HCEC 1CT (cell line): ENCODE results near the gene CDK13.
A peak's percentile ranks its signal among the peaks of the same experiment; 100 is the strongest.
"Not testable (repeated sequence)": the region's sequence is repeated elsewhere in the genome, so short reads cannot be mapped to it uniquely, and the experiment has no call there.

Experiments used
- DNase-seq: peaks from one replicate; pipeline ENCODE4 v3.0.0-alpha.2; 2017

The CDK13 gene

DNA sequence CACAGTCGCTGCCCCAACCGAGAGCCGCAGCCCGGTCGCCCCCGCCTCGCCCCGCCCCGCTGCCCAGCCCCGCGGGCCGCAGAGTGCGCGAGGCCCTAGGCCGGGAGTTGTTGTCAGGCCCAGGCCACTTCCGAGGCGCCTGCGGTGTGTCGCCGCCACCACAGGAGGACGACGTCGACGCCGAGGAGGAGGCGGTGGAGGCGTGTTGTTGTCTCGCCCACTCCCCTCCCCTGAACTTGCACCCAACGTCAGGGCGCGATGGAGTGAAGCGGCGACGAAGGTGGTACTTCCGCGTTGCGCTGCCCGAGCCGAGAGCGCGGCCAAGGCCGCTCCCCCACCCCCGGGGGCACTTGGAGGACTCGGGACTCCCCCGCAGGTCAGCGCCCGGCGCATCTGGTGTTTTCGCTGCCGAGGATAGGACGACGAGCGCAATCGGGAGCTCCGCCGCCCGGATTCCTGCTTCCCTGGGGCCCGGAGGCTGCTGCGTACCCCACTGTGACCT is at the start of gene CDK13:
TSS of gene CDK13 (plus strand) at position 286 of the 502 bp plus-strand sequence. CDS start 386 bp downstream, outside the sequence.
- peak; percentile 65 for DNase-seq

DNA sequence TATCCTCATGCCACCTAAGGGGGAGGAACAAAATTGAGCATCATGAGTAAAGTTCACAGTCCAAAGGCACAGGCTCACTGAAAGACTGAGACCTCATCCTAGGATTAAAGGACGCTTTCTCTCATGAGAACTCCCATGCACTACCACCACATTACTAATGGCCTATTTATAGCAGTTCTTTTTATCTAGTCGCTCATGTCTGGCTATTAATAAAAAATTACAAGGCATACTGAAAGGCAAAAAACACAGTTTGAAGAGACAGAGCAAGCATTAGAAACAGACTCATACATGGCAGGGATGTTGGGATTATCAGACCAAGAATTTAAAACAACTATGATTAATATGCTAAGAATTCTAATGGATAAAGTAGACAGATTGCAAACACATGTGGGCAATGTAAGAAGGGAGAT is 46.0 kb upstream of the CDK13 start:
- peak; percentile 54 for DNase-seq

DNA sequence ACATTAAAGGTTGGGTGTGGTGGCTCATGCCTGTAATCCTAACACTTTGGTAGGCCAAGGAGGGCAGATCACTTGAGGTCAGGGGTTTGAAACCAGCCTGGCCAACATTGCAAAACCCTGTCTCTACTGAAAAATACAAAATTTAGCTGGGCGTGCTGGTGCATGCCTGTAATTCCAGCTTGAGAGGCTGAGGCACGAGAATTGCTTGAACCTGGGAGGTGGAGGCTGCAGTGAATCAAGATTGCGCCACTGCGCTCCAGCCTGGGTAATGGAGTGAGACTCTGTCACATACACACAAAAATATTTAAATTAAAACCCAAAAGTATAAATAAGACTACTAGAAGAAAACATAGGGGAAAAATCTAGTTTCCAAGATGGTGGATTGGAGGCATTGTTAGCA is 41.9 kb upstream of the CDK13 start:
- DNase-seq, result no peak

DNA sequence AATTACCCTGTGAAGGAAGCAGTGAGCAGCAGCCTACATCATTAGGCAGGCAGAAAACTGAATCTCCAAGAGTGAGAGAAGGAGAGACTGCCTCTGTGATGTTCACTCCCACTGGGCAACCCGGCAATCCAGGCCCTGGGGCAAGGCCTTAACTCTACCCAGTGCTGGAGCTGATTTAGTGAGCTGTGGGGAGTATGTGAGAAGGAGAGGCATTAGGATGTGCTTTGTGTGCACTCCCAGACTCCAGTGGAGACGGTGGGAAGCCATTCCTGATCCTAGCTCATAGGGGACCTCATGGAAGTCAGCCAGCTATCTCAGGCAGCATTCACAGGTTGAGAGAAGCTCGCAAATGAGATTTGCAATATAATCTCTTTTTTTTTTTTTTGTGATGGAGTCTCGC is 41.1 kb upstream of the CDK13 start:
- DNase-seq, result no peak

DNA sequence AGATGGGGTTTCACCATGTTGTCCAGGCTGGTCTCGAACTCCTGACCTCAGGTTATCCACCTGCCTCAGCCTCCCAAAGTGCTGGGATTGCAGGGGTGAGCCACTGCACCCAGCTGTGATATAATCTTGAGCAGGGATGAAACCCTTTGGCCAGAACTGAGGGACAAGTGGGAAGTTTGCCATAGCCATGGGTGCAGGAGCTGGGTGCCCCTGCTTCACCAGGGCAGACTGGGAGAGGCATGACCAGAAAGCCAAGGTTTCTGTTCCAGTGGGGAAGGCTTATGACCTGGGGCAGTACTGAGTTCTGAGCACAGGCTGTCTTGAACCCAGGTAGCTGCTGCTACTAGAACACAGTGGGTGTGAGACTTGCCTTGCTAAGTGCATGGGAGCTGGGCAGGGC is 40.5 kb upstream of the CDK13 start:
- no peak for DNase-seq

DNA sequence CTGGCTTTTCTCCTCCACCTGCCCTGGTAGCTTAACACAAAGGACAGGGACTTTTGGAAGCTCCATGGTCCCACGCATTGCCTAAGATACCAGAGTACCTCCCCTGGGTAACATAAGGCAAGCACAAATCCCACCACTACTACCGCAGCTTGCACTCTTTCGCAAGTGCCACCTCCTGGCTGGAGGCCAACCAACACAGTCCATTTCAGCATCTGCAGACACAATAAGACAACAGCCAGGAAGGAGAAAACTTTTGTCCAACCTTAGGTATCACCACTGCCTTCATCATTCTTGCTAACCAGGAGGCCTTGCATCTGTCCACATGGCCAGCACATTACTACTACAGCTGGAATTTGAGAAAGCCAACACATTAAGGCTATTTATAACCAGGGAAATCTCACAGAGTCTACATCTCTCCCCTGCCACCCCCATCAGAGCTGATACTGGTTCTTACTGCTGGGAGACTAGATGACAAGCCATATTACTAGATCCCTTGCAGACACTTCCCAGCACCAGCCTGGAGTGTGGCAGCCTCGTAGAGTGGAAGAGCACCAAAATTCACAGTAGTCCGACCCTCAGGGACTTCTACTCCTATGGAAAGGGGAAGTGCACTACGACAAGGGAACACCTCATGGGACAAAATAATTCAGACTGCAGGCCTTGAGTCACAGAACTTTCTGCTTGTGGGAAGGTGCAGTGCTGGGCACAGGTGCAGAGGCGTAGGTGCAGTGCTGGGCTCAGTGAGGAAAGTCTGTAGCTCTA is 39.8 kb upstream of the CDK13 start:
- DNase-seq, result peak; percentile 44

DNA sequence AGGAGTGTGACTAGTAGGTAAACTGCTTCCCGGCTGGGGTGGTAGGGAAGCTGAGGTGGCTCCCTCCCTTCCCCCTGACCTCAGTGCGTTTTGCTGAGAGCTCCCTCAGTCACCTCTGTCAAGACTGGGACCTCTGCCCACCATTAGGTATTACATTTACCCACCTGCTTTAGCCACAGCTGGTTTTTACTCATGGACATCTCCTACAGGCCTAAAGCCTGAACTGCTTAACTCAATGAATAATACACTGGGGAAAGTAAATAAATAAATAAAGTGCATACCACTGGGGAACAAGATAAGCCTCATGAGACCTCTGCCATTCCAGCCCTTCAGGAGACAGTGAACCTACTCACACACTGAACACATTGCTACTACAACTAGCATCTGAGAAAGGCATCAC is 38.9 kb upstream of the CDK13 start:
- DNase-seq, result peak; percentile 39

DNA sequence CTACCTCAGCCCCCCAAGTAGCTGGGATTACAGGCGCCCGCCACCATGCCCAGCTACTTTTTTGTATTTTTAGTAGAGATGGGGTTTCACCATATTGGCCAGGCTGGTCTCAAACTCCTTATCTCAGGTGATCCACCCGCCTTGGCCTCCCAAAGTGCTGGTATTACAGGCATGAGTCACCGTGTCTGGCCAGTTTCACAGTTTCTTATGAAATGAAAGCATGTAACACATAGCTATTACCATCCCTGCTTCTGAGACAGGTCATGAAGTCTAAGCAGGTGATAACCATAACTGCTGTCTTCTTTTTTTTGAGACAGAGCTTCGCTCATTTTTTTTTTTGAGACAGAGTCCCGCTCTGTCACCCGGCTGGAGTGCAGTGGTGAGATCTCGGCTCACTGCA is 34.2 kb upstream of the CDK13 start:
- DNase-seq, result not testable (repeated sequence)

DNA sequence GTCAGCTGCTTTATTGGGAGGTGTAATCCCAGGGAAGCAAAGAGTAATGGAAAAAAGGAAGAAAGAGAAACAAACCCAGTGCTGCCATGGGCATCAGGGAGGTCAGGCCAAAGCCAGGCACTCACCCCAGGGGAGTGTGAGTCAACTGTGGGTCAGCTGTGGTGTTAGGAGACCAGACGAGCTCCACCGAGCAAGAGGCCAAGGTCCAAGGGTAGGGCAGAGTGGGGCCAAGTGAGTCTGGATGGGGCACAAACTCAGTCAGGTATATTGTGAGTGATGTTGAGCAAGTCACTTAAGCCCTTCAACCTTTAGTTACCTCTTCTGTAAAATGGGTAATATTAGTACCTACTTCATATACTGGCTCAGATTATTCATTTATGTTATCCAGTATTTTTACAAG is 30.4 kb upstream of the CDK13 start:
- DNase-seq, result no peak

DNA sequence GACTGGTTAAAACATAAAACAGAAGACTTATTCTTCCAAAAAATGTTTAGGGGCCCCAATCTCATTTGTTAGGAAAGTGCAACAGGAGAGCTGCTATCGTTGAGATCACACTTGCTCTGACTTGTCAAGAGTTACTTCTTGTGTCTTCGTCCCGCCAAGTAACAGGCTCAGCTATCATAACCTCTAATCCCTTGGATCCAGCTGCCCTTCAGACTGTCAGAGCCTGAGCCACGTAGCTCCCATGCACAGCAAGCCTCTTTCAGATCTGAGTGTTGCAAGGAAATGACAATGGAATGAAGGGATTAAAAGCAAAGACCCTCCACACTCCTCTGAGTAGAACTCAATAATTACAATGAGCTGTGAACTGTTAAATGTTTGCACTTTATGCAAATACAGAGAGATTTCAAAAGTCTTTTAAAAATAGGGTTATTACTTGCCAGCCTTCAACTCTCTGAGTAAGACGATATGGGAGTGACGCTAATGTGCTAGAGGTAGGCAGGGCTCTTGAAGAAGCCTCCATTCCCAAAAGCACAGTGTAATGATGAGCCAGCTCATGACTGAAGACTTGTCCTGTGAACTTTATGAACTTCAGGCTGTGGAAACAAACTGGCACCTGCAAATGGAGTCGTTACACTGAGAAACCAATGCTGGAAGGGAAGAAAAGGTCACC is 28.4 kb upstream of the CDK13 start:
- no peak for DNase-seq

DNA sequence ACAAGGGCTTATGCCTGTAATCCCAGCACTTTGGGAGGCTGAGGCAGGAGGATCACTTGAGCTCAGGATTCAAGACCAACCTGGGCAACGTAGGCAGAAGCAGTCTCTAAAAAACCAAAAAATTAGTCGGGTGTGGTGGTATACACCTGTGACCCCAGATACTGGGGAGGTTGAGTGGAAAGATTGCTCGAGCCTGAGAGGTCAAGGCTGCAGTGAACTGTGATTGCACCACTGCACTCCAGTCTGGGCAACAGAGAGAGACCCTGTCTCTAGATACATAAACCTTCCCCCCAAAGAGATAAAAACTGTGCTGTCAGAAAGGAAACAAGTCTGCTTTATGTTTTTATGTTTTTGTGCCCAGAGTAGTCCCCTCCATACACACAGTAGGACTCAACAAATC is 27.5 kb upstream of the CDK13 start:
- DNase-seq, result no peak

DNA sequence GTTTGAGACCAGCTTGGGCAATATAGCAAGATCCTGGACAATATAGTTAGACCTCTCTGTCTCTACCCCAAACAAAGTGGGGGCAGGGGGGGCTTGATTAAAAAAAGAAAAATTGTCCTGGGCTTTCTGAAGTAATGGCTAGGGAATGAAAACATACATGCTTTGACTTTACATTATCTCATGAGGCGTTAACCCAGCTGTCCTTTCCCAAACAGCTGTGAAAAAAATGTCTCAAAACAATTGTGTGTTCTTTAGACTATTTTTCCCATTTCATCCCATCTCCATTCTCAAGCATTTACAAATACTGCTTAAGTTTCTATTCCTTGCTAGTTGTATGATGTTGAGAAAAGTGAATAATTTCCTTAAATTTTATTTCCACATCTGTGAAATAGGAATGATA is 27.0 kb upstream of the CDK13 start:
- no peak for DNase-seq

DNA sequence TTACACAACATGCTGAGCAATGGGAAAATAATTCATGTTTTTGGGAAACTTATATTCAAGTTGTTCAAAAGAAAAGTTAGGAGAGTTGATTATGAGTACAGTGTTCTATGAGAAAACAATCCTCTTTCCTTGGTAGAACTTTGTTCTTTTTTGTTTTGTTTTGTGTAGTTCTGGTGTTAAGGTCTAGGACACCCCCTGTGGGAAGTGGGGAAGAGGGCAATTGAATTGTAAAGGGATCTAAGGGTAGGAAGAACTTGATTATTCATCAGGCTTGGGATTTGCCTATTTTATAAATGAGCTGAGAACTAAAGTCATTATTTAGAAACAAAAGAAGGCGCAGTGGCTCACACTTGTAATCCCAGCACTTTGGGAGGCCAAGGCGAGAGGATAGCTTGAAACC is 25.9 kb upstream of the CDK13 start:
- DNase-seq, result no peak

DNA sequence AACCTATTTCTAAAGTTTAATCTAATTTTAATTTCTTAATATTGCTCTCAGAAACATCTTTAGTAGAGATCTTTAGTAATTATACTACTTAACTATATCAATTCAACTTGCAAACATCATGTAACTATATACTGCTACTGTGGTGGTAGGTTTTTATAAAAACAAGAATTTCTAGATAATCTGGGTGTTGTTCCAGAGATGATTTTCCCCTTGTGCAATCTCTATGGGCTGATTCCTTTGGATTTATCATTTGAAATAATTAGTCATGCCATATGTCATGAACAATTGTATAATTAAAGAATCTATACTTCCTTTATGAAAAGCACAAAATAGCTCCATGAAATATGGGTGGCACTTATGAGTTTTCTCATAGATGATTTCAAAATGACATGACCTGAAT is 23.9 kb upstream of the CDK13 start:
- DNase-seq, result no peak

DNA sequence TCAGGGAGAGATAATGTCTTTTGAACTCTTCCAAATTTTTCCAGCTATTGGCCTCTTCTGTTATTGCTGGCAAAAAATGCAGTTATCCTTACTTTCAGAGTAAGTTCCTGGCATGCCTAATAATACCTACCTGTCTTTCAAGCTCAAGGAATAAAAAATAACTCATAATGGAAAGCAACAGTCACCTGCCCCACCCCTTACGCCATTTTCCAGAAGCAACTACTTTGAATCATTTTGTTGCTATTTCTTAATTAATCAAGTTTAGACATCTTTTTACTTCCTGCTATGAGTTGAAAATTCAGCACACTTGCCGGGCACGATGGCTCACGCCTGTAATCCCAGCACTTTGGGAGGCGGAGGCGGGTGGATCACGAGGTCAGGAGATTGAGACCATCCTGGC is 23.0 kb upstream of the CDK13 start:
- DNase-seq, result no peak

DNA sequence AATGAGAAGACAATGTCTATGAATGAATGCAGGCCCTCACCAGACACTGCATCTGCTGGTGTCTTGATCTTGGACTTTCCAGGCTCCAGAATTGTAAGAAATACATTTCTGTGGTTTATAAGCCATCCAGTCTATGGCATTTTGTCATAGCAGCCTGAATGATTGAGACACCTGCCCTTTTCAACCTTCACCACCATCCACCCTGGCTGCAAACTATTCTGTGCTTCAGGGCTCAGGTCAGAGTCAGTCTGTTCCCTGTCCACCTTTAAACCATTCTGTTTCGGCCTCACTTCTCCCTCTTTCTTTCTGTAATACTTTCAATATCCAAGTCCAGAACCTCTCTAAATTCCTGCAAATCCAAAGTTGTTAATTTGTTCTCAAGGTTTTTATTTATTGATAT is 15.9 kb upstream of the CDK13 start:
- DNase-seq, result no peak

DNA sequence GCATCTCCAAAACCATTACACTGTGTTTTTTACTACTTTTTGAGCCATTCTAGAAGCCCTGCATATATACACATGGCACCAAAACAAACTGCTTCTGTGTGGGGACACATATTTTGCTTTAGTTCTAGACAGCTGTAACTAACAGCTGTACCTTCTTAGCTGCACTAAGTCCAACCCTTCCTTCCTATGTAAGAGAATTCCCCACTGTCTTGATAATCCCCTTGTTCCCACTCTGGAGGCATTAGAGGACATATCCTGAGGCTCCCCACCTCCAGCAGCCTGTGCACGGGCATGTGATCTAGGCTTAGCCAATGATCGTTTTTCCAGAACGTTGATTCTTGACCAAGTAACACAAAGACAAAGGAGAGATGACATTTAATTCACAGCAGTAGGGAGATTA is 13.3 kb upstream of the CDK13 start:
- no peak for DNase-seq

DNA sequence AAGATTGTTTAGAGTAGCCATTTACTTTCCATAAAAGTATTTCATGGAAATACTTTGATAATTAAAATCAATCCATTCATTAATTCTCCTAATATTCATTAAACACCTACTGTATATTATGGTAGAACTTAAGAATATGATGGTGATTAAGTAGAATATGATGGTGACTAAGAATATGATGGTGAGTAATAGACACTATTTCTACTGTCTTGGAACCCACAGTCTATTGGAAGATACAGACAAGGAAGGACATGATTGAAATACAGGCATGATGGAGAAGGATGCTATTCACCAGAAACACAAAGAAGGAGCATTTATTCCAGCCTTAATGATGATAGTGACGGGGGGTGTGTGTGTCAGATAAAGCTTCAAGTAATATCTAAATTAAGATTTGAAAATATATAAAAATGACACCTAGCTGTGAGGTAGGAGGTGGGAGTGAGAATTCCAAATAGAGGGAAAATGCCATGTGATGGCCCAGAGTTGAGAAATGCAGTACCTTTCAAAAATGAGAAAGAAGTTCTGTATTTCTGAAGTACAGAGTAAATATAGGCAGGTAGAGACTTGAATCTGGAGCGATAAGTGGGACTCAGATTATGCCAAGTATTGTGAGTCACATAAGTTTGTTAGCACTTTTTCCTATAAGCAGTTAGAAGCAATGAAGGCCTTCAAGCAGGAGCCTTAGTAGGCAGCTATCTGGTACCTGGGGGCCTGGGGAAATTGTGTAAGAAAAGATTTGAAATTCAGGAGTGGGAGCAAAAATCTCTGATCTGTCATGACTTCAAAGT is 12.5 kb upstream of the CDK13 start:
- no peak for DNase-seq

DNA sequence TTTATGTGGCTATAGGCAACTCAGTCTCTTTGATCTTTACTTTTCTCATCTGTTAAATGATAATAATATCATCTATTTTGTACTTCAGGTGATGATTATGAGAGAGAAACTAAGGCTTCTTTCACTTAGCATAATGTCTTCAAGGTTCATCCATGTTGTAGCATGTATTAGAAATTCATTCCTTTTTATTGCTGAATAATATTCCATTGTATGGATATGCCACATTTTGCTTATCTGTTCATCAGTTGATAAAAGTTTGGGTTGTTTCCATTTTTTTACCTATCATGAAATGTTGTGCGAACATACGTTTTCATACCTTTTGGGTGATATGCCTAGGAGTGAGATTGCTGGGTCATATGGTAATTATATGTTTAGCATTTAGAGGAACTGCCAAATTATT is 7.2 kb upstream of the CDK13 start:
- no peak for DNase-seq

DNA sequence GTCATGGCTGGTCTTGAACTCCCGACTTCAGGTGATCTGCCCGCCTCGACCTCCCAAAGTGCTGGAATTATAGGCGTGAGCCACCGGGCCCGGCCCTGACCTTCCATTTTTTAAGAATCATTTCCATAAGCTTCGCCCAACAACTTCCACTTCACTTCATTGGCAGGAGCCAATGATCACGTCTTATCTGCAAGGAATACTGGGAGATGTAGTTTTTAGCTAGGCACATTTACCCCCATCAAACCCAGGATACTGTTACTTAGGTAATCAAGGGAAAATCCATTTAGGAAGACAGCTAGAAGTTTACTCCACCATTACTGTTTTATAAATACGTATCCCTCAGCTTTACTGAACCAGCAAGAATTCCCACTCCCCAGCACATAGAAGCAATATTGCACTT is 3.4 kb upstream of the CDK13 start:
- DNase-seq, result no peak

DNA sequence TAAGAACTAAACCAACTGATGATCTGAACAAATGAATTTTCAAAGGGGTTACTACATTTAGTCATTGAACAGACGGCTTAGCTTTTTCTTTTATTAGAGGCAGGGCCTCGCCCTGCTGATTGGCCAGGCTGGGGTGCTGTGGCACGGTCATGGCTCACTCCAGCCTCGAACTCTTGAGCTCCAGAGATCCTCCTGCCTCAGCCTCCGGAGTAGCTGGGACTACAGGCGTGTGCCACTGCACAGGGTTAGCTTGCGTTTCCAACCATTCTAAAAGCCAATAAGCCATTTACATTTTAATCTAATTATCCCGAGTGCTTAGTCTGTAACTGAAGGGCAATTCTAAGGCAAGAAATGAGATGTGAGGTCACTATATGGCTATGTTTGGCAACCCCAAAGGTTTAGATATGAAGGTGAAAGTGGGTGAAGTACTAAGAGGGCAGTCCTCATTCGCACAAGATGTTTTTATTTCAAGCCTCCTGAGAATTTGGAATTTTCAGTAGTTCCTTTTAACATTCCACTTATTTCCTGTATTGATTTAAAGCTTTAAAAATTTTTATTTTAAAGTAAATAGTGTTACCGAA is 1.6 kb upstream of the CDK13 start:
- no peak for DNase-seq

DNA sequence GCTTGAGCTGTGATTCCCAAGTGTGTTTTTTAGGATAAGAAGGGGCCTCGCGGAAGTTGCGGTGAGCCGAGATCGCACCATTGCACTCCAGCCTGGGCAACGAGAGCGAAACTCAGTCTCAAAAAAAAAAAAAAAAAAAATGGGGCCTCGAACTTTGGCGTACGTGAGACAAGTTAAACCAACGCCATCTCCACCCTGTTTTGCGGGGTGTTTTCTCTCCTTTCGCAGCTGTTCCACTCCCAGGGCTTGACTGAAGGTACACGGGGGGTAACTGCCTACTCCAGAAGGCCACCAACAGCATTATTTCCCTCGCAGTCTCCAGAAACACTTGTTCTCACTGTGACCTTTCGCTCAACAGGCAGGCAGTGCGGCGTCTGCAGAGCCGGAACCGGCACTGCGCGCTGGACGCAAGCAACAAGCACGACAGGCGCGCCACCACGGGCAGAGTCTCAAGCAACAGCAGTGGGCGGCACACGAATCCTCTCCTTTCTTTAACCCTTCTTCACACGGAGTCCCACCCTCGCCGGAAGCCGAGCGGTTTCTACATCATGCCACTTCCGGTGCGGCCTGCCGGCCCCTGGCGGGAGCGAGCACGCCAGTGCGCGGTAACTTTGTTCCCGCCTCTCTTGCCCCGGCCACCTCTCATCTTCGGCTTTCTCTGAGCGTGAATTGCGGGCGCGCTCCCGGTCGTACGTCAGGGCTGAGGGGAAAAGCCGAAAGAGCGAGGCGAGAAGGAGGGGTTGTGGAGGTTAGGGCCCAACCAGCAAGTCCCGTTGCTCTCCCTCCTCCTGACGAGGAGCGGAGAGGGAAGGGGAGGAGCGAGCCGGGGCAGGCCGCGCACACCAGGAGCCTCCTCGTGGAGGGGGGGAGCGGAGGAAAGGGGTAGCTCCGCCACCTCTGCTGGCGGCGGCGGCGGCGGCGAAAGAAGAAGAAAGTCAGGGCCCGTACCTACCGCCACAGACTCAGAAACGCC is 814 bp upstream of the CDK13 start:
- DNase-seq, result peak; percentile 99
